Activated CD4-positive, alpha-beta memory T cell treated with anti-CD3 and anti-CD28 coated beads, Interleukin-2, amount 10 ng/mL, durations not matched to agents 7 days and 5 days (primary cell): ENCODE data around the gene ARHGAP6. TPM values are rescaled to one million over a fixed set of nuclear protein-coding genes. Genes with fewer than 3 reads are reported as not detected.

Experiments used
- CTCF ChIA-PET: fragments of 350-600 bp; sonication (Branson Sonifier 250); formaldehyde crosslinking; loops from one replicate; lab custom pipeline; 2021; ENCODE audit warnings: antibody characterized with exemption, inconsistent platforms; lab: Charles Lee
- POLR2A ChIA-PET: fragments of 350-600 bp; sonication (Branson Sonifier 250); formaldehyde crosslinking; loops from one replicate; lab custom pipeline; 2021; ENCODE audit warnings: antibody characterized with exemption; lab: Charles Lee
- DNase-seq: peaks from one replicate; pipeline ENCODE4 v3.0.0-alpha.2; 2020
- H3K27ac Mint-ChIP-seq: one replicate; pipeline ENCODE4 v1.8.0; 2021; ENCODE audit warnings: mild to moderate bottlenecking, mixed read lengths
- H3K27me3 Mint-ChIP-seq: one replicate; pipeline ENCODE4 v1.8.0; 2021; ENCODE audit warnings: mixed read lengths
- H3K36me3 Mint-ChIP-seq: one replicate; pipeline ENCODE4 v1.8.0; 2021; ENCODE audit warnings: low read depth, mixed read lengths
- H3K4me1 Mint-ChIP-seq: one replicate; pipeline ENCODE4 v1.8.0; 2021; ENCODE audit warnings: mixed read lengths
- H3K4me3 Mint-ChIP-seq: one replicate; pipeline ENCODE4 v1.8.0; 2021; ENCODE audit warnings: mild to moderate bottlenecking, mixed read lengths
- H3K9me3 Mint-ChIP-seq: one replicate; pipeline ENCODE4 v1.8.0; 2021; ENCODE audit warnings: mixed read lengths
- total RNA-seq, 2 experiments: library from RNA; stranded (reverse); gene quantifications; one replicate each; pipeline ENCODE4 v1.2.3, GENCODE V29; 2021

Gene ARHGAP6
- total RNA-seq, 2 experiments from 2014 or later: not detected

GRCh38 chrX:11447418-11447817 lies 218.3 kb downstream of the ARHGAP6 start:
- Mint-ChIP-seq H3K27me3 (no peaks in the 10 kb centered on the region), H3K4me3 (no peak overlapping the region), H3K9me3 (no peaks in the 10 kb centered on the region), H3K4me1 (no peaks in the 10 kb centered on the region), H3K36me3 (no peaks in the 10 kb centered on the region), H3K27ac (no peak overlapping the region)
- POLR2A ChIA-PET: no interaction called here
- CTCF ChIA-PET: interaction anchor here (0.8 kb wide), 1 partner anchor 305 kb away, joined by 3 read pairs; no protein-coding TSS in a partner anchor
- DNase-seq: no peak

- H3K36me3 Mint-ChIP-seq: no peaks in the 10 kb centered on the region
- no peak overlapping the region for H3K4me3 Mint-ChIP-seq
- H3K27ac Mint-ChIP-seq: no peak overlapping the region
- POLR2A ChIA-PET: no interaction called here
- H3K4me1 Mint-ChIP-seq: no peaks in the 10 kb centered on the region
- H3K9me3 Mint-ChIP-seq: no peaks in the 10 kb centered on the region
- H3K27me3 Mint-ChIP-seq: no peaks in the 10 kb centered on the region
- CTCF ChIA-PET: no interaction called here
- DNase-seq: no peak
These were observed 218.8 kb downstream of the ARHGAP6 start for GRCh38 chrX:11446949-11447348.

- no peak overlapping the region for H3K27ac Mint-ChIP-seq
These were observed 219.4 kb downstream of the ARHGAP6 start for GRCh38 chrX:11446336-11446735.

GRCh38 chrX:11445540-11445939 lies 220.2 kb downstream of the ARHGAP6 start:
- no peaks in the 10 kb centered on the region for H3K4me1 Mint-ChIP-seq

More at GRCh38 chrX:11446336-11446735, 219.4 kb downstream of the ARHGAP6 start:
- no peak overlapping the region for H3K4me3 Mint-ChIP-seq
- CTCF ChIA-PET: no interaction called here
- no peaks in the 10 kb centered on the region for H3K36me3 Mint-ChIP-seq
- no peak for DNase-seq
- POLR2A ChIA-PET: no interaction called here
- H3K9me3 Mint-ChIP-seq: no peaks in the 10 kb centered on the region
- no peaks in the 10 kb centered on the region for H3K27me3 Mint-ChIP-seq
- H3K4me1 Mint-ChIP-seq: no peaks in the 10 kb centered on the region

GRCh38 chrX:11444052-11444451 lies 221.7 kb downstream of the ARHGAP6 start:
- Mint-ChIP-seq H3K9me3 (no peaks in the 10 kb centered on the region), H3K4me3 (no peak overlapping the region), H3K36me3 (no peaks in the 10 kb centered on the region), H3K27ac (no peak overlapping the region), H3K4me1 (no peaks in the 10 kb centered on the region), H3K27me3 (peaks cover 4% of the 10 kb centered on the region)
- CTCF ChIA-PET: no interaction called here
- POLR2A ChIA-PET: no interaction called here
- DNase-seq: no peak

More at GRCh38 chrX:11445540-11445939, 220.2 kb downstream of the ARHGAP6 start:
- CTCF ChIA-PET: no interaction called here
- Mint-ChIP-seq H3K4me3 (no peak overlapping the region), H3K27ac (no peak overlapping the region), H3K9me3 (no peaks in the 10 kb centered on the region), H3K36me3 (no peaks in the 10 kb centered on the region), H3K27me3 (peaks cover under 1% of the 10 kb centered on the region)
- DNase-seq: no peak
- POLR2A ChIA-PET: no interaction called here

- H3K27me3 Mint-ChIP-seq: peaks cover 4% of the 10 kb centered on the region
- CTCF ChIA-PET: no interaction called here
- POLR2A ChIA-PET: no interaction called here
These were observed 225.9 kb downstream of the ARHGAP6 start for GRCh38 chrX:11439846-11440245.

GRCh38 chrX:11438767-11439166 lies 227.0 kb downstream of the ARHGAP6 start:
- ChIA-PET CTCF (no interaction called here), POLR2A (no interaction called here)
- no peak overlapping the region for H3K4me3 Mint-ChIP-seq
- no peaks in the 10 kb centered on the region for H3K9me3 Mint-ChIP-seq
- DNase-seq: no peak
- peaks cover 4% of the 10 kb centered on the region for H3K27me3 Mint-ChIP-seq
- no peak overlapping the region for H3K27ac Mint-ChIP-seq
- H3K36me3 Mint-ChIP-seq: no peaks in the 10 kb centered on the region
- H3K4me1 Mint-ChIP-seq: no peaks in the 10 kb centered on the region

More at GRCh38 chrX:11439846-11440245, 225.9 kb downstream of the ARHGAP6 start:
- Mint-ChIP-seq H3K4me3 (no peak overlapping the region), H3K36me3 (no peaks in the 10 kb centered on the region), H3K9me3 (no peaks in the 10 kb centered on the region), H3K4me1 (no peaks in the 10 kb centered on the region), H3K27ac (no peak overlapping the region)
- no peak for DNase-seq

- Mint-ChIP-seq H3K4me1 (no peaks in the 10 kb centered on the region), H3K4me3 (no peak overlapping the region), H3K27me3 (peaks cover 4% of the 10 kb centered on the region), H3K9me3 (no peaks in the 10 kb centered on the region), H3K36me3 (no peaks in the 10 kb centered on the region), H3K27ac (no peak overlapping the region)
- DNase-seq: no peak
- POLR2A ChIA-PET: no interaction called here
- CTCF ChIA-PET: no interaction called here
These were observed 227.4 kb downstream of the ARHGAP6 start for GRCh38 chrX:11438380-11438723.

- H3K27me3 Mint-ChIP-seq: peaks cover 4% of the 10 kb centered on the region
- ChIA-PET POLR2A (no interaction called here), CTCF (no interaction called here)
- no peaks in the 10 kb centered on the region for H3K36me3 Mint-ChIP-seq
- H3K27ac Mint-ChIP-seq: no peak overlapping the region
- H3K4me3 Mint-ChIP-seq: no peak overlapping the region
- H3K9me3 Mint-ChIP-seq: no peaks in the 10 kb centered on the region
- no peak for DNase-seq
- no peaks in the 10 kb centered on the region for H3K4me1 Mint-ChIP-seq
These were observed 227.9 kb downstream of the ARHGAP6 start for GRCh38 chrX:11437642-11438379.

GRCh38 chrX:11435568-11435967 lies 230.2 kb downstream of the ARHGAP6 start:
- ChIA-PET POLR2A (no interaction called here), CTCF (no interaction called here)
- Mint-ChIP-seq H3K9me3 (no peaks in the 10 kb centered on the region), H3K4me3 (no peak overlapping the region), H3K4me1 (no peaks in the 10 kb centered on the region), H3K27ac (no peak overlapping the region), H3K27me3 (peaks cover 4% of the 10 kb centered on the region), H3K36me3 (no peaks in the 10 kb centered on the region)
- DNase-seq: no peak

- no peaks in the 10 kb centered on the region for H3K9me3 Mint-ChIP-seq
- no peak overlapping the region for H3K4me3 Mint-ChIP-seq
- no peaks in the 10 kb centered on the region for H3K4me1 Mint-ChIP-seq
- H3K36me3 Mint-ChIP-seq: no peaks in the 10 kb centered on the region
- CTCF ChIA-PET: no interaction called here
- no peaks in the 10 kb centered on the region for H3K27me3 Mint-ChIP-seq
- POLR2A ChIA-PET: no interaction called here
- no peak overlapping the region for H3K27ac Mint-ChIP-seq
- DNase-seq: no peak
These were observed 231.1 kb downstream of the ARHGAP6 start for GRCh38 chrX:11434607-11435006.

- DNase-seq: no peak
- H3K27ac Mint-ChIP-seq: no peak overlapping the region
- POLR2A ChIA-PET: no interaction called here
- no peaks in the 10 kb centered on the region for H3K36me3 Mint-ChIP-seq
- H3K27me3 Mint-ChIP-seq: peaks cover 3% of the 10 kb centered on the region
- no peak overlapping the region for H3K4me3 Mint-ChIP-seq
- H3K9me3 Mint-ChIP-seq: no peaks in the 10 kb centered on the region
- CTCF ChIA-PET: no interaction called here
- H3K4me1 Mint-ChIP-seq: no peaks in the 10 kb centered on the region
These were observed 233.9 kb downstream of the ARHGAP6 start for GRCh38 chrX:11431786-11432185.

GRCh38 chrX:11430271-11430670 lies 235.4 kb downstream of the ARHGAP6 start:
- Mint-ChIP-seq H3K27me3 (peaks cover 6% of the 10 kb centered on the region), H3K4me1 (no peaks in the 10 kb centered on the region), H3K36me3 (no peaks in the 10 kb centered on the region), H3K4me3 (no peak overlapping the region), H3K27ac (no peak overlapping the region), H3K9me3 (no peaks in the 10 kb centered on the region)
- CTCF ChIA-PET: no interaction called here
- no peak for DNase-seq
- POLR2A ChIA-PET: no interaction called here

- H3K36me3 Mint-ChIP-seq: no peaks in the 10 kb centered on the region
- no peak for DNase-seq
- no peaks in the 10 kb centered on the region for H3K9me3 Mint-ChIP-seq
- H3K27me3 Mint-ChIP-seq: peaks cover 10% of the 10 kb centered on the region
- H3K4me3 Mint-ChIP-seq: no peak overlapping the region
- H3K27ac Mint-ChIP-seq: no peak overlapping the region
- ChIA-PET CTCF (no interaction called here), POLR2A (no interaction called here)
- H3K4me1 Mint-ChIP-seq: no peaks in the 10 kb centered on the region
These were observed 236.1 kb downstream of the ARHGAP6 start for GRCh38 chrX:11429538-11430085.
